ENCODE measurements around the gene KANSL1.

GRCh38 chr17:46193626-46194392 lies 580 bp upstream of the KANSL1 start:
- TF ChIP-seq, protein P1, sequence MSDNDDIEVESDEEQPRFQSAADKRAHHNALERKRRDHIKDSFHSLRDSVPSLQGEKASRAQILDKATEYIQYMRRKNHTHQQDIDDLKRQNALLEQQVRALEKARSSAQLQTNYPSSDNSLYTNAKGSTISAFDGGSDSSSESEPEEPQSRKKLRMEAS (IDR thresholded peaks at IDR 0.05; ENCODE audit: low read depth, low read length) = peak; percentile 95
- no peak for TF ChIP-seq CTCF (IDR thresholded peaks at IDR 0.05; ENCODE audit: low read depth, low read length)
- peak; percentile 98 for TF ChIP-seq POLR2A (IDR thresholded peaks at IDR 0.05; ENCODE audit: extremely low read depth, insufficient read length)
- TF ChIP-seq MYC (IDR thresholded peaks at IDR 0.05; ENCODE audit: low read depth, low read length) = peak; percentile 99

All from NB4 (cell line).